Adrenal gland (tissue), 12 donors: ENCODE measurements around the gene FLVCR2. TPM values are rescaled to one million over a fixed set of nuclear protein-coding genes. Genes with fewer than 3 reads are reported as not detected.

Experiments used
- DNase-seq, 7 donors: peaks; one replicate each; pipeline ENCODE4 v3.0.0-alpha.2; 2019 to 2020
- H3K27ac ChIP-seq, 5 donors: fragments of 200-600 bp; sonication (generic) in 4 of 5; 1 replicate in 3 of 5; 2 replicates in 2 of 5; pipeline versions ENCODE4 v1.5.1 to v1.8.0; 2016 to 2020; ENCODE audit warnings: mild to moderate bottlenecking in 1 of 5
- H3K27me3 ChIP-seq: fragments of 200-600 bp; 2 replicates; pipeline ENCODE4 v1.8.0; 2021
- H3K36me3 ChIP-seq, 2 donors: fragments of 200-600 bp; replicated peaks in 1 of 2; 1 replicate in 1 of 2; 2 replicates in 1 of 2; pipeline versions ENCODE4 v1.5.1 to v1.8.0; 2018 to 2022
- H3K4me1 ChIP-seq, 2 donors: fragments of 200-600 bp; replicated peaks in 1 of 2; 1 replicate in 1 of 2; 2 replicates in 1 of 2; pipeline versions ENCODE4 v1.5.1 to v1.8.0; 2018 to 2021
- H3K4me3 ChIP-seq, 4 donors: fragments of 200-600 bp; sonication (generic) in 3 of 4; one replicate each; pipeline ENCODE4 v1.5.1; 2016 to 2018
- H3K9me3 ChIP-seq, 3 donors: fragments of 200-600 bp; sonication (generic) in 1 of 3; replicated peaks in 1 of 3; 1 replicate in 2 of 3; 2 replicates in 1 of 3; pipeline versions ENCODE4 v1.5.1 to v1.8.0; 2016 to 2021
- CTCF ChIP-seq, 6 experiments: fragments of 450-650 bp in 4 of 6; fragments of 200-600 bp in 2 of 6; sonication (generic) in 1 of 6; IDR thresholded peaks; 1 replicate in 5 of 6; 2 replicates in 1 of 6; pipeline versions ENCODE4 v1.5.1 to v1.8.0; 2016 to 2021; ENCODE audit warnings: antibody characterized with exemption in 6 of 6, mild to moderate bottlenecking in 2 of 6, moderate library complexity in 1 of 6
- POLR2A ChIP-seq, 2 donors: fragments of 450-650 bp; IDR thresholded peaks; one replicate each; pipeline ENCODE4 v1.6.1; 2017; ENCODE audit warnings: antibody characterized with exemption in 2 of 2, mild to moderate bottlenecking in 2 of 2, moderate library complexity in 1 of 2
- WGBS, 4 donors: extraction: QIAGEN DNeasy Blood & Tissue Kit in 2 of 4; methylation state at CpG; one replicate each; pipeline versions ENCODE4 v1.1.5 to v1.1.7; 2013 to 2017; 5-methylcytosine and 5-hydroxymethylcytosine counted together
- intact Hi-C, 2 donors: fragments of 100-400 bp; cut with DNase I; formaldehyde crosslinking; loops; one replicate each; pipeline versions ENCODE4 v1.14.1 to v1.15.0; 2022 to 2023
- polyA plus RNA-seq, 3 donors: library from polyadenylated mRNA; stranded (reverse); fragments of 200-250 nt in 2 of 3; fragments of 350-450 nt in 1 of 3; fragmentation: Illumina TruSeq in 1 of 3; extraction: RNeasy Lipid Tissue Mini Kit (QIAGEN cat#74804) in 1 of 3; gene quantifications; one replicate each; pipeline ENCODE4 v1.2.3, GENCODE V29; 2013 to 2014
- total RNA-seq, 9 donors: library from RNA; depleted of rRNA in 4 of 9; stranded (reverse); fragments of >200 nt in 4 of 9; fragments of 120-200 nt in 1 of 9; fragmentation: NEBNext Ultra II Directional in 1 of 9; extraction: Animal tissue kit (Norgen Biotek cat#: 25700) in 1 of 9; gene quantifications; one replicate each; pipeline versions ENCODE4 v1.1.0 to v1.2.4, GENCODE V29; 2013 to 2023
- donor health status: healthy with polysubstance abuse.
- donor health status: Bipolar disorder and iron deficiency.
- donor health status: DM: yes; HTN: yes; CAD: no.
- donor health status: DM: no; HTN: no; CAD: no.
- donor health status: DM: no; HTN: no; CAD: no.
- donor health status: DM: yes; HTN: yes; CAD: no.

The FLVCR2 gene
- total and polyA plus RNA-seq, 12 donors, result 8.8 to 428 (median 25.4) TPM

- H3K4me1 ChIP-seq, result peaks cover 10 to 16% of the 10 kb centered on the region in 2 donors
- H3K27me3 ChIP-seq, result no peaks in the 10 kb centered on the region
- H3K4me3 ChIP-seq, result no peak overlapping the region
- no peaks in the 10 kb centered on the region for H3K36me3 ChIP-seq
- TF ChIP-seq CTCF (IDR thresholded peaks at IDR 0.05) (no peak), POLR2A (IDR thresholded peaks at IDR 0.05) (no peak)
- 80 to 94% (median 93%) methylated on average over 2 of the region's 2 CpGs for WGBS, 4 donors
- intact Hi-C loops, result no loop called here
- no peaks in the 10 kb centered on the region for H3K9me3 ChIP-seq
- DNase-seq, result no peak
- no peak overlapping the region for H3K27ac ChIP-seq
Measured at GRCh38 chr14:75543786-75544185, 34.6 kb upstream of the FLVCR2 start.

GRCh38 chr14:75545907-75546306 lies 32.5 kb upstream of the FLVCR2 start:
- Histone ChIP-seq H3K4me3 (no peak overlapping the region), H3K36me3 (no peaks in the 10 kb centered on the region), H3K27me3 (no peaks in the 10 kb centered on the region), H3K27ac (no peak overlapping the region), H3K9me3 (no peaks in the 10 kb centered on the region), H3K4me1 (peaks cover 10 to 16% of the 10 kb centered on the region in 2 donors)
- 90 to 96% (median 94%) methylated on average over 13 of the region's 13 CpGs for WGBS, 4 donors
- no peak for TF ChIP-seq POLR2A (IDR thresholded peaks at IDR 0.05)
- TF ChIP-seq CTCF (IDR thresholded peaks at IDR 0.05), result no peak
- no peak for DNase-seq
- intact Hi-C loops, result no loop called here

- 90 to 97% (median 92%) methylated on average over 8 to 11 of the region's 11 CpGs for WGBS, 4 donors
- Histone ChIP-seq H3K36me3 (no peaks in the 10 kb centered on the region), H3K27ac (no peak overlapping the region), H3K9me3 (no peaks in the 10 kb centered on the region), H3K27me3 (no peaks in the 10 kb centered on the region), H3K4me1 (peaks cover 5 to 9% of the 10 kb centered on the region in 2 donors), H3K4me3 (no peak overlapping the region)
- intact Hi-C loops, result no loop called here
- no peak for TF ChIP-seq POLR2A (IDR thresholded peaks at IDR 0.05)
- TF ChIP-seq CTCF (IDR thresholded peaks at IDR 0.05), result no peak
- DNase-seq, result no peak
Measured at GRCh38 chr14:75547552-75548250, 30.7 kb upstream of the FLVCR2 start.

GRCh38 chr14:75548544-75548943 lies 29.9 kb upstream of the FLVCR2 start:
- no peaks in the 10 kb centered on the region for H3K9me3 ChIP-seq
- TF ChIP-seq POLR2A (IDR thresholded peaks at IDR 0.05) (no peak), CTCF (IDR thresholded peaks at IDR 0.05) (no peak)
- peaks cover 0 to under 1% of the 10 kb centered on the region in 2 donors for H3K4me1 ChIP-seq
- H3K27me3 ChIP-seq, result no peaks in the 10 kb centered on the region
- DNase-seq, result peak in 1 of 7 donors; percentile 17
- H3K4me3 ChIP-seq, result no peak overlapping the region
- H3K36me3 ChIP-seq, result no peaks in the 10 kb centered on the region
- 68 to 78% (median 77%) methylated on average over 5 to 7 of the region's 7 CpGs for WGBS, 4 donors
- intact Hi-C loops, result no loop called here
- H3K27ac ChIP-seq, result no peak overlapping the region
